NAMALWA (cell line): Measurements from ENCODE around the gene RNASE8.

Experiments
- DNase-seq: peaks from one replicate; pipeline ENCODE4 v3.0.0-alpha.2; 2015; ENCODE audit warnings: low spot score

The RNASE8 gene

DNA sequence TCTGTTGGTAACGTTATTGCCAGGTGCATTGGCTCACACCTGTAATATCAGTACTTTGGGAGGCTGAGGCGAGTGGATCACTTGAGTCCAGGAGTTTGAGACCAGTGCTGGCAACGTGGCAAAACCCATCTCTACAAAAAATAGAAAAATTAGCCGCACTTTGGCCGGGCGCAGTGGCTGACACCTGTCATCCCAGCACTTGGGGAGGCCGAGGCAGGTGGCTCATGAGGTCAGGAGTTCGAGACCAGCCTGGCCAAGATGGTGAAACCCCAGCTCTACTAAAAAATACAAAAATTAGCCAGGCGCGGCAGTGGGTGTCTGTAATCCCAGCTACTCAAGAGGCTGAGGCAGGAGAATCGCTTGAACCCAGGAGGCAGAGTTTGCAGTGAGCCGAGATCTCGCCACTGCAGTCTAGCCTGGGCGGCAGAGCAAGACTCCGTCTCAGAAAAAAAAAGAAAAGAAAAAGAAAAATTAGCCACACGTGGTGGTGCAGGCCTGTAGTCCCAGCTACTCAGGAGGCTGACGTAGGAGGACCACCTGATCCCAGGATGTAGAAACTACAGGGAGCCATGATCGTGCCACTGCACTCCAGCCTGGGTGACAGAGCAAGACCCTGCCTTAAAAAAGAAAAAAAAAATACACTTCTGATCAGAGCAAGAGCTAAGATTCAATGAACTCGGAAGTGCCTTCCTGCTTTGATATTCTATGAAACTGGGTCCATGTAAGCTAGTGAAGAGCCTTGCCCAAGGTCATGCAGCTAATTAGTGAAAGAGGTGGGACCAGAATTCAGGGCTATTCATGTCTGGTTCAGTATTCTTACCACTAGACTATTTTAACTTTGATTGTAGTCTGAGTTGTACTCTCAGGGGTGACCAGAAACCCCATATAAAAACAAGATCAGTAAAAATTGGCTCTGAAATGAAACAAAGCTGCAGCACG, 4.2 kb upstream of the RNASE8 start:
- no peak for DNase-seq

DNA sequence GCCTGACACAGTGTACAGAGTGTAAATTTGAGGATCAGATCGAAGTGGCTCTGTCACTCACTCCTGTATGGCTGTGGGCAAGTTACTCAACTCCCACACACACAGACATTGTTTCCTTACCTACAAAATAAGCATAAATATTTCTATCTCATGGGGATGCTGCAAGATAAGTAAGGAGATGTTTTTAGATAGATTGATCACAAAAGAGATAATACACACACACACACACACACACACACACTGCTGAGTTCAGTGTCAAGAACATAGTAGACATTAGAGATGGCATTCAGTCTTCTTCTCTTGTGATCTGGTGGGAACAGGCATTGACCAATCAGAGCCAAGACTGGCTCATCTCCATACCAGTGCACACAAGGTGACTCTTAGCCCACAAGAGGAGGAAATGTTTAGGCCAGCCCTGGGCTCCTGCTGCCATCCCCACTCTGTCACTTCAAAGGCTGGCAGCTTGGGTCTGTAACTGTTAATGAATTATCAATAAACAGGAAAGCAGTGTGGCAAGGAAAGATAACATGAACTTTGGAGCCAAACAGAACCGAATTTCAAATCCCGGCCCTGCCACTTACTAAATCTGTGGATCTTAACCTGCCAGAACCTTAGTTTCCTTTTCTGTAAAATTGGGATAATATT, 3.4 kb upstream of the RNASE8 start:
- DNase-seq, result no peak

DNA sequence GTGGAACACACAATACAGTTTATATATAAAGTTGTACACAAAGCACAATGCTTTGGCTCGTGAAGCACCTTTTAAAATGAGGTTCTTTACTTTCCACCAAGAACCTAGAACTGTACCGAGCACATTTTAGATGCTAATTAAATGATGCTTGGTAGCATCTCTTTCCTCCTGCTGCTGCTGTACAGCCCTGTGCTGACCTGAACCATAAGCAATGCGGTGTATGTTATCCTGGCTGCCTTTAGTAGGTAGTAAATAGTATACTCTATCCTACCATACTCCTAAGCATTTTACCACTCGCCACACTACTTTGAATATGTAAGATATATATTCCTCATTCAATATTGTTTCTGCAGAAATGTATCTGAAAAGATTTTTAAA, 2.9 kb upstream of the RNASE8 start:
- DNase-seq, result no peak

- DNase-seq, result no peak
Observed at GRCh38 chr14:21055432-21056117, 2.0 kb upstream of the RNASE8 start.

- DNase-seq, result no peak
Observed at GRCh38 chr14:21056520-21057163, 980 bp upstream of the RNASE8 start.

DNA sequence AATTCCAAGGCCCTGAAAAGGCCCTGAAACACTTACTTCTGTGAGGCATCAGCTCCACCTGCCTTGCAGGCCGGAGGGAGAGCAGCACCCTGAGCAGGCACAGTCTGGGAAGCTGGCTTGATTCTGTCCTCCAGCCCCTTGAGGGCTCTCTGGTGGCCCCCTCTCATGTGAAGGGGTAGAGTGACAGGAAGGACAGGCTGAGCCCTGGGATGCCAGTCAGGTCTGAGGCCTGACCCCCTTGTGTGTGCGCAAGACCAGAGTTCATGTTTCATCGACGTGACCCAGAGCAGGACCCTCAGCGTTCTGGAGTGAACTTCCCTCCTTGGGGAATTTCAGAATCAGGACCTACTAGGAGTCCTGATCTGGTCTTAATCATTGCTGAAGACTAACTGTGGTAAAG, 1.3 kb downstream of the RNASE8 start:
- DNase-seq, result no peak

GRCh38 chr14:21059842-21060613, 2.4 kb downstream of the RNASE8 start:
- DNase-seq, result no peak

- DNase-seq, result no peak
Observed at GRCh38 chr14:21060614-21061346, 3.2 kb downstream of the RNASE8 start.

DNA sequence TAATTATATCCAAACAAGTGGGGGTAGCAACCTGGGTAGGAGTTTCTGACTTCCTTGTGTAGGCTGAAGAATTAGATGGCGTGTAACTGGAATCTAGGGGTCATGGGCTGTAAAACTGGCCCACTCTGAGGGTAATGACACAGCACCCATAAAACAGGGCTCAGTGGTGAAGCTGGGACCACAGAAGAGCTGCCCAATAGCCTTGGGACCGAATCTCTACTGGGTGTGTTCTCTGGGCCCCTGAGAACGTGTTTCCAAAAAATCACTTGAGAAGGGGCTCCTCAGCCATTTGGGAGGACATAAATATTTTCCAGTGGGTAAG, 3.7 kb downstream of the RNASE8 start:
- no peak for DNase-seq

- DNase-seq, result no peak
Observed at GRCh38 chr14:21063479-21063878, 5.9 kb downstream of the RNASE8 start.

- DNase-seq, result peak; percentile 58
Observed at GRCh38 chr14:21066882-21067502, 9.4 kb downstream of the RNASE8 start.

DNA sequence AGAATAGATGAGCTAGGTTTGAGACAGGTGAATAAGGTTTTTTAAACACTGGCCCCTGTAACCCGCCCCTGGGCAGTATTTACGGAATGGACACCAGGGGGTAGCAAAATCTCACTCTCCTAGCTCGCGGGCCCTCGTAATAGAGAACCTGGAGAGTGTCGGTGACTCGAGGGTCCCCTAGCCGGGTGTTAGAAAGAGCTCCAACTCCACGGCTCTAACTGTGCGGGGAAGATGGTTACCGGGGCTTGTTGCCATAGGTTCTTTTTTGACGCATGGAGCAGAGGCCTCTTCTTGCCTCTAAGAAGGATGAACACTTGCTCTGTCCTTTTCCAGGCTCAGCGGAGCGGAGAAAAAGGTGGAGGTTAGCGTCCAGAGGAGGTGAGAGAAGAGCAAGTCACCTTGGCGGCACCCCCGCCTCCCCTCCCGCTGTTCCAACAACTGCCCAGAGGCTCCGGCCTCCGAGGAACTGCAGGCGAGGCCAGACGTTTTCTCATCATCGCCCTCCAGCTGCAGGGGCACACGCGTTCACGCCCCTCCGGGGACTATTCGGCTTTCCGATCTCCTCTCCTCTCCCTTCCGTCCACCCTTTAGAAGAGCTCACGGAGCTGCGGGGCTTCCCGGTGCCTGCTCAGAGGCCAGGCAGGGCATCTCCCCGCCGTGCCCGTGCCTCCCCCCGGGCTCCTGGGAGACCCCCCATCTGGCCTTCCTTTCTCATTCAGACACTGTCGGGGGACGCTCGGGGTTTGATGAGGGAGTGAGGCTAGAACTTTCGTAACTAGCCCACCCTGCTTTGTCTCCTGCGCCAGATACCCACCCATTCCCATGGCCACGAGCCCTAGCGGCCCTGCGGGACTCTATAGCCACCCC, 11.1 kb downstream of the RNASE8 start:
- peak; percentile 74 for DNase-seq

- DNase-seq, result peak; percentile 23
Observed at GRCh38 chr14:21069388-21070082, 11.9 kb downstream of the RNASE8 start.

DNA sequence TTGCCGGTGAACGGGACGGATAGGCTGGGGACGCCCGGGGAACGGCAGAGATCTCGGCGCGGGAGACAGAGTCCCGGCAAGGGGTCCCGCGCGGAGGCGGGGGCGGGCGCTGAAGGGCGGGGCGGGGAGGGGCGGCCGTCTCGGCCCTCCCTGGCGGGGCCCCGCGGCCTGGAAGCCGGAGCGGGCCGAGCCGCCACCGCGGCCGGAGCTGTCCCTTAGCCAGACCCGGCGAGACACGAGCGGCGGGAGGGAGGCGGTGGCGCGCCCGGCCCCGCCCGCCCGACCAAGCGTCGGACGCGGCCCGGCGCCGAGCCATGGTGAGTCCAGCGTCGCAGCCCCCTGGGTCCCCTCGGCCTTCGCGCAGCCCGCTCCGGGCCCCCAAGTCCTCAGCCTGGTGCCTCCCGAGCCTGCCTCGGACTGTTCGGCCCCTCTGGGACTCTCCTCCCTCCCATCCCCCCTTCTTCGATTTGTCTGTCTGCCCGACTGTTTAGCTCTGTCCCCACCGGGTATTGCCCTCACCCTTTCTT, 12.5 kb downstream of the RNASE8 start, which contains the start of gene ARHGEF40:
ARHGEF40 (plus strand) TSS at position 222 of the 527 bp plus-strand sequence; CDS start at position 315, 93 bp downstream.
- DNase-seq, result peak; percentile 17

DNA sequence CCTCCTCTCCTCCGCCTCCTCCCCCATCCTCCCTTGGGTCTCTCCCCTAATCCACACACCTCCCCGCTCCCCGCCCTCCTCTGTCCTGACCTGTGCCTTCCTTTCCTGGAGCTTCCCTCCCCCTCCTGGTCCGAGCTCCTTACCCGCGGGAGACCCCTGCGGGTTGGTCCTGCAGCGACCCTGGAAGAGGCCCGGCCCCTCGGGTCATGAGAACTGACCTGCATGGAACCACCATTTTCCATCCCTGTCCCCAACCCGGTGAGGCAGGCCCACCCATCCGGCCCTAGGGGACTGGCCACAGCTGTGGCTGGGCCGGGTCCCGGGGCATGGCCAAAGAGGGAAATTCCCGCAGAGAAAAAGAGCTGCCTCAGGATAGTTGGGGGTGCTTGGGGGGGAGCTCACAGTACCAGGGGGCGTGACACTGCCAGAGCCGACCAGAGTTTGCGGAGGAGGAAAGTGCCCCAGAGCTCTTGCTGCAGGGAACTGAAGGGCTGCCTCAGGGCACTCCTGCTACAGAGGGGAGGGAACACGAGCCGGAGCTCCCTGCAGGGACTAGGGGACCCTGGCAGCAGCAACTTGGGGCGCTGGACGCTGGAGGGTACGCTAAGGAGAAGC, 13.1 kb downstream of the RNASE8 start:
- DNase-seq, result no peak

GRCh38 chr14:21071225-21072030, 13.8 kb downstream of the RNASE8 start:
- DNase-seq, result peak; percentile 80

DNA sequence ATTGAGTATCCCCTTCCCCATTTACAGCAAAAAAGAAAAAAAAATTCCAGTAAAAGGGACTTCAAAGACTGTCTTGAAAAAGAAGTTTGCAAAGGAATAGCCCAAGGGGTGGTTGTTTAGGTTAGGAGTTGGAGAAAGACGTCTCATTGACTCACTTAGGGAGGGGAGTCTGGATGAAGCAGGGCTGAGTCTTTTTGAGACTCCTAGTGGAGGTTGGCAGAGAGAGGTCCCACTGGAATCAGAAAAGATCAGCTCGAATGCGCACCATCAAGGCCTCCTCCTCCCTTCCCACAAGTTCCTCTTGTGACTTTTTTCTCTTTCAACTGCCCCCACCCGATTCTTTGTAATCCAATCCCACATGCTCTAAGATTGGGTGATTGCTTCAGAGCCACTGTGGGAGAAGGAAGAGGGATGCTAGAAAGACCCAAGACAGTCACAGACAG, 14.4 kb downstream of the RNASE8 start:
- DNase-seq, result no peak
